Urinary bladder (tissue), 4 donors: Measurements from ENCODE around the gene FDXR. TPM values are rescaled to one million over a fixed set of nuclear protein-coding genes. Genes with fewer than 3 reads are reported as not detected.
A peak's percentile ranks its signal among the peaks of the same experiment; 100 is the strongest.
"Not testable (repeated sequence)": the region's sequence is repeated elsewhere in the genome, so short reads cannot be mapped to it uniquely, and the experiment has no call there.

Source experiments
- DNase-seq: peaks from one replicate; pipeline ENCODE4 v3.0.0-alpha.2; 2015; ENCODE audit errors: extremely low spot score
- H3K27ac ChIP-seq: one replicate; pipeline ENCODE4 v1.5.1; 2013; ENCODE audit warnings: low read depth, mild to moderate bottlenecking, moderate library complexity
- H3K36me3 ChIP-seq: one replicate; pipeline ENCODE4 v1.6.1; 2013; ENCODE audit warnings: mild to moderate bottlenecking, moderate library complexity; ENCODE audit not compliant: insufficient read depth
- H3K4me1 ChIP-seq: one replicate; pipeline ENCODE4 v1.6.1; 2013; ENCODE audit warnings: mild to moderate bottlenecking, moderate library complexity; ENCODE audit not compliant: insufficient read depth
- H3K4me3 ChIP-seq: one replicate; pipeline ENCODE4 v1.5.1; 2013; ENCODE audit warnings: low read depth, low read length
- WGBS: extraction: QIAGEN DNeasy Blood & Tissue Kit; methylation state at CpG from one replicate; pipeline ENCODE4 v1.1.7; 2013; 5-methylcytosine and 5-hydroxymethylcytosine counted together
- polyA plus RNA-seq: library from polyadenylated mRNA; stranded (reverse); fragments of 200-250 nt; gene quantifications from one replicate; pipeline ENCODE4 v1.2.3, GENCODE V29; 2013
- total RNA-seq: library from RNA; depleted of rRNA; stranded (reverse); fragments of >200 nt; gene quantifications from one replicate; pipeline ENCODE4 v1.2.3, GENCODE V29; 2014
- donor health status: healthy with polysubstance abuse.
- donor health status: healthy.

FDXR gene
- total and polyA plus RNA-seq, 2 donors: 3.7 to 12.3 TPM

DNA sequence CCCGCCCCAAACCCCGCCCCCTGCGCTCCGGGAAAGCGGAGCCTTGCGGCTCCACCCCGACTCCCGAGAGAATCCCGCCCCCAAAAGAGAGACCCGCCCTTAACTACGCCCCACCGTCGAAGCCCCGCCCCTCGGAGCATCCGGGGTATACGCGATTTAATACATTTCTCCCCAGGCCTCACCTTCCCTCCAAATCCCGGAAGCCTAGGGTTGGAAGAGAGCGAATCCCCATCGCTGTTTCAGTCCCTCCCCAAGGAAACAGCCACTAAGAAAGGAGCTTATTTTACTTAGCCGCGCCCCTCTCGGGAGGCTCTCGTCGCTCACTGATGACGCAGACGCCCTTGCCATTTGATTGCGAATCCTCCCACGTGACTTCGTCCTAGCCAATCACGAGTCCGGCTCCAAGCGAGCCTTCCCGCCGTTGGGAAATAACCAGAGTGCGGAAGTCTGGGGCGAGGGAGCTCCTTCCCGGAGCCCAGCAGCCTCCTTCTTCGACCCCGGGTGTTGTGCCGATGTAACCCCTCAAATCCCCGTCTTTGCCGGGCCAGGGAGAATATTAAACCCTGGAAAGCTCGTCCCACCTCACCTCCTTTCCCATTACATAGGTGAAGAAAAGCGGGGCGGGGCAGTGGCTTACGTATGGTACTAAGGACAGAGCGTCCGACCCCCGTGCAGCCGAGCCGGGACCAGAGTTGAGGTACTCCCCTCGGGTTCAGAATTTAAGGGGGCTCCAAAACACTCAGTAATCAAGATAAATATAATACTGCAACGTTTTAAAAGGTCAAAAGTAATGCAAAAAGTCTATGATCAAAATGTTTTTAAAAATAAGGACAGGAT lies 461 bp upstream of the FDXR start:
- Histone ChIP-seq H3K4me3 (peak overlapping the region; percentile 41), H3K4me1 (no peaks in the 10 kb centered on the region), H3K27ac (peak overlapping the region; percentile 92), H3K36me3 (no peaks in the 10 kb centered on the region)
- DNase-seq: peak; percentile 100
- WGBS: under 1% methylated on average over 55 of the region's 55 CpGs

DNA sequence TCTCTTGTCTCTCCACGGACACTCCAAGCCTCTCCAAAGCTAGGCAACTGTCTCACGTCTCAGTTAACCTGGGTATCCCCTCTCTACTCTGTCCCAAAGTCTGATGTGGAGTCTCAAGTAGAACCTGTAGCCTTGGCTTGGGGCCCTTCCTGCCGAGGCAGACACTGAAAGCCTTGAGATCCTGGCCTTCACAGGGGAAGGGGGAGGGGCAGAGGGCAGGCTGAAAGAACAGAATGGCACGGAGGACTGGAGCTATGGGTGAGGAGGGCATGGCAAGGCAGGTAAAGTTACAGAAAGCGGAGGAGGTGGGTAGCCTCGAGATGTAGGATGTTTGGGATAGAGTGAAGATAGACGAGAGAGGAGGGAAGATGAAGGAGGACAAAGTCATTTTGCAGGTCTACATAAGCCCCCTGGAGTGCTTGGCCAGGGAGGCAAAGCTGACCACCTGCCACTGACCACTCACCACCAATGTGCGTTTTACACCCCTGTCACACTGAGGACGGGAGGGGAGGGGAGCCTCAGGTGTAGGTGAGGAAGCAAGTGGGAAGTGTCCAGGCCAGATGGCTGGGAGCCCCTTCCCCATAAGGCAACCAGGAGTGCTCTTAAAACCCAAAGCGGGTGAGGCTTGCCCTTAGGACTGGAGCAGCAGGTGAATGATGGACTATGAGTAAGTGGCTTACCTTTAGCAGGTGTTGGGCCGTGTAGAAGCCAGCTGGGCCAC lies 1.3 kb downstream of the FDXR start:
- Histone ChIP-seq H3K36me3 (no peaks in the 10 kb centered on the region), H3K27ac (no peak overlapping the region), H3K4me1 (no peaks in the 10 kb centered on the region), H3K4me3 (no peak overlapping the region)
- DNase-seq: no peak
- 80% methylated on average over 11 of the region's 11 CpGs for WGBS

DNA sequence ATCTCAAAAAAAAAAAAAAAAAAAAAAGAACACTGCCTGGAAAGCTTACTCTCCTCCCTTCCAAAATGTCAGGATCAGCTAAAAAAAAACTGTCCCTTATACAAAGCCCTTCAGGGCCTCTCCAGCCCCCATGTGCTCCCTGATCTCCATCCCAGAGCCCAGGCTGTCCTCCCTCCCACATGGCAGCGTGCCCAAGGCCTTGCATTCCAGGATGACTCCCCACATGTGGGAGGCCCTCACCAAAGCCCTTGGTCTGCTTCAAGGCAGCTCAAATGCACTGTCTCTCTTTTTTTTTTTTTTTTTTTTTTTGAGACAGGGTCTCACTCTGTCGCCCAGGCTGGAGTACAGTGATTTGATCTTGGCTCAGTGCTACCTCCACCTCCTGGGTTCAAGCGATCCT lies 2.3 kb downstream of the FDXR start:
- DNase-seq: no peak
- 80% methylated on average over 3 of the region's 3 CpGs for WGBS
- Histone ChIP-seq H3K27ac (no peak overlapping the region), H3K4me1 (no peaks in the 10 kb centered on the region), H3K4me3 (no peak overlapping the region), H3K36me3 (no peaks in the 10 kb centered on the region)

DNA sequence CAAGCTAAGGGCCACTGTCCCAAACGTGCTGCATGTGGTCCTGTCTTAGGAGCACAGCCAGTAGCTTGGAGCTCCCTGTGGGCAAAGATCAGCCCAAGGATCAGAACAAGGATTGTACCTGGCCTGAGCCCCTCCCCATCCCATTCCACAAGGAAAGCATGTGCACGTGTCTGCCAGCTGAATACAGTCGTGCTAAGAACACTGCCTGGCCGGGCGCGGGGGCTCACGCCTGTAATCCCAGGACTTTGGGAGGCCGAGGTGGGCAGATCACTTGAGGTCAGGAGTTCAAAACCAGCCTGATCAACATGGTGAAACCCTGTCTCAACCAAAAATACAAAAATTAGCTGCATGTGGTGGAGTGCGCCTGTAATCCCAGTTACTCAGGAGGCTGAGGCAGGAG lies 2.8 kb downstream of the FDXR start:
- WGBS: 91% methylated on average over 9 of the region's 9 CpGs
- H3K36me3 ChIP-seq, H3K27ac ChIP-seq, DNase-seq, H3K4me3 ChIP-seq, H3K4me1 ChIP-seq: not testable (repeated sequence)

DNA sequence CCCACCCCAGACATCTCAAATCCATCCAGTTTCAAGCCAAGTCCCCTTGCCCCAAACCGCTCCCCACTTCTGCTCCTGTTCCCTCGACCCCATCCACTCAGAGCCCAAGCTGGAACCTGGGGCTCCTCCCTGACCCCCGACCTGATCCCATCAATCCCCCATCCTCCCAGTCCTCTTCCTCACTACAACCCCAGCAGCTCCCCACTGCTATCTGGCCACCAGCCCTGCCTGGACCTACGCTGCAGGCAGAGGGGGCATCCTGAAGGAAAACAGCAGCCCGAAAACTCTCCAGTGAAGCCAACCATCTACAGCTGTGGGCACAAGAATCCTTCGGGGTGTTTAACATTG lies 3.9 kb downstream of the FDXR start:
- 89% methylated on average over 6 of the region's 6 CpGs for WGBS
- Histone ChIP-seq H3K27ac (no peak overlapping the region), H3K4me1 (no peaks in the 10 kb centered on the region), H3K4me3 (no peak overlapping the region), H3K36me3 (no peaks in the 10 kb centered on the region)
- no peak for DNase-seq

DNA sequence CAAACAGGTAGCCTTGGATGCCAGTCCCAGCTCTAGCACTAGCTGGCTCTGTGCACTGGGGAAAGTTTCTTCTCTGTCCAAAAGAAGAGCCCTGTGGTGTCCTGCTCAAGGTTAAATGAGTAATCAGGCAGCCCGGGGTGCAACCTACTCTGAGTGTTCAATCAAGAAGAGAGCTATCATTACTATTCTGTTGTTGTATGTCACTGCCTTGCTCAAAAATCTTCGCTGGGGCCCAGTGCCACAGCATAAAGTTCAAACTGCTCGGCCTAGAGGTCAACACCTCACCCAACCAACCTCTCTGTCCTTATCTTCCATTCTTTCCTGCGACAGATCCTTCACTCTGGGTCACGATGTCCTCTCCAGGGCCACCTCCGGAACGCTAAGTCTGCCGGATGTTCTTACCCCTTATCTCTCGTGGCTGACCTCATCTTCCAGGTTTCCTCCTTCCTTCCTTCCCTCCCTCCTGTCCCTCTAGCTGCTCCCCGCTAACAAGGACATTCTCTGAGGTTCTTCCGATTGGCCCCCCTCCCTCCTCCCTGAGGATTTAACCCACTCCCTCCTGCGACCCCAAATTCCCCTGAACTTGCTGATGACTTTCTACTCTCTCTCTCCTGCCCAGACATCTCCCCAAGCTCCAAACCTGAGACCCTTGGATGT lies 4.4 kb downstream of the FDXR start:
- Histone ChIP-seq H3K4me3 (no peak overlapping the region), H3K4me1 (no peaks in the 10 kb centered on the region), H3K36me3 (no peaks in the 10 kb centered on the region), H3K27ac (no peak overlapping the region)
- 73% methylated on average over 12 of the region's 12 CpGs for WGBS
- DNase-seq: no peak

DNA sequence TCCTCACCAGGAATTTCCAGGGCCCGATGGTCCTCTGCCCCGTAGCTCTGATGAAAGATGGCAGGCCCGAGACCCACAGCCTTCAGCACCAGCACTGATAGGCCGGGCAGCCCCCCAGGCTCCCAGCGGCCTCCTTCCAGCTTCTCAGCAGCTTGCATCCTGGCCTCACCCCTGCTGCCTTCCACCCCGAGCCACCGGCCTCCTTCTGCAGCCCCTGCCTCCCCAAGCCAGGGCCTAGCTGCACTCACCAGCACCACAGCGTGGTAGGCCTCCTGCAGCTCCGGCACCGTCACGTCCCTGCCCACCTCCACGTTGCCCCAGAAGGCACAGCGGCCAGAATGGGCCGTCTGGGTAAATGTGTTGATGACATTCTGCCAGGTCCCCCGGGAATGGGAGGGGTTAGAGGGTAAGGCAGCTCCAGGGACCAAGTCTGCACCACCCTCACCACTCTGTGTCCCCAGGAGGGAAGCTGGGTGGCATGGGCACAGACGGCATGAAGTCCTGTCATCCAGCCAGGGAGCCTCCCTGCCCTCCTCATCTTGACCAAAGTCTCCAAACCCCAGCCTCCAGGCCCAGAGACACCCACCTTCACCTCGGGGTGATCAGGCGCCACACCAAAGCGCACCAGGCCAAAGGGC lies 6.5 kb downstream of the FDXR start:
- no peak for DNase-seq
- 76% methylated on average over 19 of the region's 19 CpGs for WGBS
- Histone ChIP-seq H3K27ac (no peak overlapping the region), H3K4me3 (no peak overlapping the region), H3K36me3 (no peaks in the 10 kb centered on the region), H3K4me1 (no peaks in the 10 kb centered on the region)

DNA sequence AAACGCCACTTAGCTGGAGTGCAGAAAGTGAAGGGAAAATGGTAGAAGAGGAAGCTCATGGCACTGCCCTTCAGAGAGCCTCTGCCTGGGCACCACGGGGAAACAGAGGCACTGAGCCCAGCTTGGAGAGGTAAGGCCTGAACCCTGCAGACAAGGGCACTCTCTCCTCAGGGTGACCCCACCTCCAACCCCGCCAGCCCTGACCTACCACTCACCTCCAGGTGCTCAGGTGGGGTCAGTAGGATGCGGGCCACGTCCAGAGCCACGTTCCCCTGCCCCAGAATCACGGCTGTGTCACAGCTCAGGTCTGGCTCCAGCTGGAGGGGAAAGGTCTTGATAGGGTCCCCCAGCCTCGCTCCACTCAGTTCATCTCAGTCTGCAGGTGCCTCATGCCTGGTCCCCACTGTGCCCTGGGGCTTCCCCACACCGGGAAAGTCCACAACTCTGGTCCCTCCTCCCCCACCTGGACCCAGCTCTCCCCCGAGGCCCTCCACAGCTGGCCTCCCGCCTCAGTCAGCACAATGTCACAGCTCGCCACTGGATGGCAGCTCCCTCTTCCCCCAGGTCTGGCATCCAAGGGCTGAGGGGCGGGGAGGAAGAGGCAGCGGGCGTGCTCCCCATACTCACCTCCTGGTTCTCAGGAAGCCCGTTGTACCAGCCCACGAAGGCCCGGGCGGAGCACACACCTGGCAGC lies 7.1 kb downstream of the FDXR start:
- H3K4me3 ChIP-seq: no peak overlapping the region
- H3K27ac ChIP-seq: no peak overlapping the region
- H3K36me3 ChIP-seq: no peaks in the 10 kb centered on the region
- no peak for DNase-seq
- H3K4me1 ChIP-seq: no peaks in the 10 kb centered on the region
- WGBS: 84% methylated on average over 19 of the region's 19 CpGs

DNA sequence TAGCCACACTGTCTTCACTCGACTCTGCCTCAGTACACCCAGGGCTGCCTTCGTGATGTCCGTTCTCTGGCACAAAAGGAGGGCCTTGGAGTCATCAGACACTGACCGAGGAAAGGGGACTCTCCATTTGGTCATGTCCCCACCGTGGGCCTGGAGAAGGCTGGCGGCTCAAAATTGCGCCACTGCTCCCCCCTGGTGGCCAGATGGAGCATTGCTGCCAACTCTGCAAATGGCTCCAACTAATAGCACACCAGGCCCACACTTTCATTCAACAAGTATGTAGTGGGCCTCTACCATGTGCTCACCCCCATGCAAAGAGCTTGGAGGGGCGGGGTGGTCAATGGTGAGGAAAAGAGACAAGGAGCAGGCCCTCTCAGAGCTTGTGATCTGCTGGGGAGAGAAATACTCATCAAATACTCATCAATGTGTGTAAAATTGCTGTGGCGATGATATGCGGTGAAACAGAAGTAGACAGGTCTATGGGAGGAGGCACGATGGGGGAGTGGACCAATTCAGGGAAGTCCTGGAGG lies 7.9 kb downstream of the FDXR start:
- no peaks in the 10 kb centered on the region for H3K4me1 ChIP-seq
- no peak overlapping the region for H3K4me3 ChIP-seq
- no peaks in the 10 kb centered on the region for H3K36me3 ChIP-seq
- H3K27ac ChIP-seq: no peak overlapping the region
- 25% methylated on average over 11 of the region's 11 CpGs for WGBS
- DNase-seq: no peak

DNA sequence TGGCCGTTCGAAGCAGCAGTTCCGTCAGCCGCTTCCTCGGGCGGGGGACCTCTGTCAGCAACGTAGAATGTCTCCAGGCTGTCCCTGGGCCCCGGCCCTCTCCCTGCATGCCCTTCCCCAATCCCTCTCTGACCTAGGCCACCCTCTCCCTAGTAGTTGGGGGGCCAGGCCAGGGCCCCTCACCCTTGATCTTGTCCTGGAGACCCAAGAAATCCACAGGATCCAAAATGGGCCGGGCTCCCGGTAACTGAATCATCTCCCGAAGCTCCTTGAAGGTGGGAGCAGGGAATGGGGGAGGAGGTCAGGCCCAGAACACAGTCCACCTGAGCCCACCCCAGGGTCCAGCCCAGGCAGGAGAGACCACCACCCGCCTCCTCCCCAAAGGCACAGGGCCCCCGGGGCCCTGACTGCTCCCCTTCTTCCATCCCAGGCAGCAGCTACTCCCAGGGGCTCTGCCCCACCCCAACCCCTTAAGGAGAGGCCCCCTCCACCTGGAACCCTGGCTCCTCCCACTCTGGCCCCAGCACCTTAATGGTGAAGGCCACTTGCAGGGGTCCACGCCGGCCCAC lies 8.4 kb downstream of the FDXR start:
- Histone ChIP-seq H3K36me3 (no peaks in the 10 kb centered on the region), H3K4me1 (no peaks in the 10 kb centered on the region), H3K27ac (no peak overlapping the region), H3K4me3 (no peak overlapping the region)
- no peak for DNase-seq
- 93% methylated on average over 15 of the region's 15 CpGs for WGBS

DNA sequence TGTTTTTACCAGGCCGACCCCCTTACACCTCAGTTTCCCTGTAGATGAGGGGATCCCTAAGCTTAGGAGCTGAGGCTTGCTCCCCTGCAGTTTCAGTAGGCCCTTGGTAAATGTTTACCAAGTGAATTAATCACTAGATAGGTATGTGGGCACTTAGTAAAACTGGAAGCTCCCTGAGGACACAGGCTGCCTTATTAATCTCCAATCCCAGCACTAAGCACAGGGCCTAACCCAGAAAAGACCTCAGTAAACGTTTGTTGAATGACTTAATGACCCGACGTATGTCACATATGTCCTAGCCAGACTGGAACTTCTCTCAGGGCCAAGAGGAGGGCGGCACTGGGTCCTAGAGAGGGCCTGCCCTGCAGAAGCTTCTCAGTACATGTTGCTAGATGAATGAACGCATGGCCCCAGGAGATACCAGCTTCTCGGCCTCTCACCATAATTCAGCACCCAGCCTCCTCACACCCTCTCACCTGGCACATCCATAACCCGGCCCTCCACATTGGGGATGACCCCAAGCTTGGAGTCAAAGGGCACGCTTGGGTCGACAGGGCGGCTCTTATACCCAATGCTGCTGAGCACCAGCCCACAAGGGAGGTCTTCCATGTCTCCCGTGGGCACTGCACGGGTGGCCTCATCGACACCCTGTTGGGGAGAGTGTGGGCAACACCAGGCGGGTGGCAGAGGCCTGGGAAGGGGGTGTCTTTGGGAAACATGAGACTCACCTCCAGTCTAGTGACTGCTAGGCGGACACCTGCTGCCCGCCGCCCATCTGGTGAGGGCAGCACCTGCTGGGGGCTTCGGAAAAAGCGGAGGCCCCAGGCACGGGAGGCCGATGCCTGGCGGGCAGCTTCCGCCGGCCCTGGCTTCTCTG lies 9.1 kb downstream of the FDXR start:
- DNase-seq: no peak
- Histone ChIP-seq H3K4me3 (no peak overlapping the region), H3K4me1 (no peaks in the 10 kb centered on the region), H3K27ac (no peak overlapping the region), H3K36me3 (no peaks in the 10 kb centered on the region)
- 87% methylated on average over 25 of the region's 25 CpGs for WGBS

DNA sequence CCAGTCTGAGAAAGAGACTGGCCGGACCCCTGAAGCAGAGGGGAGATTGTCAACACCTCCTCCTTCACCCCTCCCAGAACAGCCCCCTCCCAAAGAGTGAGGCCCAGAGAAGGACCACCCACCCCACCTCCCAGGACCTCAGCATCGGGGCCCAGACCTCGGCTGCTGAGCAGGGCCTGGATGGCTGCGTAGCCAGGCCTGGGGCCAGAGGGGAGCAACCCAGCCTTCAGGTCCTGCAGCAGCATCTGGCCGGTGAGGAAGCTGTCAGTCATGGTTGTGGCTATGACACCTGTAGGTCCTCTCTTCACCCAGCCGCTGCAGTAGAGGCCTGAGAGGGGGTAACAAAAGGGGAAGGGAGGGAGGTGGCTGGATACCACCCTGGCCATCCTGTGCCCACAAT lies 9.9 kb downstream of the FDXR start:
- H3K4me3 ChIP-seq: no peak overlapping the region
- H3K36me3 ChIP-seq: no peaks in the 10 kb centered on the region
- no peak for DNase-seq
- no peak overlapping the region for H3K27ac ChIP-seq
- 87% methylated on average over 6 of the region's 6 CpGs for WGBS
- no peaks in the 10 kb centered on the region for H3K4me1 ChIP-seq
